ENCODE data around the gene DPF3.

- TF ChIP-seq ZNF274 (IDR thresholded peaks at IDR 0.05; ENCODE audit: low read depth, low read length): no peak
- no peak for TF ChIP-seq YY1 (IDR thresholded peaks at IDR 0.05; ENCODE audit: insufficient read depth, insufficient read length)
- TF ChIP-seq SUZ12 (IDR thresholded peaks at IDR 0.05; ENCODE audit: extremely low read depth, insufficient read depth, insufficient read length): no peak
These were observed 107.2 kb downstream of the DPF3 start for GRCh38 chr14:72786378-72787350.
